ENCODE results near the gene HSP90AB1.

Gene HSP90AB1

GRCh38 chr6:44257753-44258324 lies 10.9 kb downstream of the HSP90AB1 start:
- Histone ChIP-seq H3K4me3 (ENCODE audit: low read length) (peak overlapping the region; percentile 96), H3K36me3 (ENCODE audit: insufficient read depth, low read length) (peaks cover 49% of the 10 kb centered on the region), H3K27me3 (ENCODE audit: insufficient read depth, low read length) (no peaks in the 10 kb centered on the region), H3K4me1 (ENCODE audit: insufficient read depth, low read length) (peaks cover 30% of the 10 kb centered on the region), H3K9me3 (ENCODE audit: low read length) (no peaks in the 10 kb centered on the region), H2AFZ (ENCODE audit: low read depth, low read length) (no peak overlapping the region)

- Histone ChIP-seq H3K36me3 (ENCODE audit: insufficient read depth, low read length) (peaks cover 44% of the 10 kb centered on the region), H3K9me3 (ENCODE audit: low read length) (no peaks in the 10 kb centered on the region), H2AFZ (ENCODE audit: low read depth, low read length) (no peak overlapping the region), H3K27me3 (ENCODE audit: insufficient read depth, low read length) (no peaks in the 10 kb centered on the region), H3K4me1 (ENCODE audit: insufficient read depth, low read length) (peaks cover 36% of the 10 kb centered on the region), H3K4me3 (ENCODE audit: low read length) (no peak overlapping the region)
Measured at GRCh38 chr6:44258325-44258863, 11.5 kb downstream of the HSP90AB1 start.

GRCh38 chr6:44258921-44259320 lies 12.0 kb downstream of the HSP90AB1 start:
- Histone ChIP-seq H3K4me1 (ENCODE audit: insufficient read depth, low read length) (peaks cover 41% of the 10 kb centered on the region), H3K36me3 (ENCODE audit: insufficient read depth, low read length) (peaks cover 39% of the 10 kb centered on the region), H2AFZ (ENCODE audit: low read depth, low read length) (no peak overlapping the region), H3K9me3 (ENCODE audit: low read length) (no peaks in the 10 kb centered on the region), H3K4me3 (ENCODE audit: low read length) (no peak overlapping the region), H3K27me3 (ENCODE audit: insufficient read depth, low read length) (no peaks in the 10 kb centered on the region)

DNA sequence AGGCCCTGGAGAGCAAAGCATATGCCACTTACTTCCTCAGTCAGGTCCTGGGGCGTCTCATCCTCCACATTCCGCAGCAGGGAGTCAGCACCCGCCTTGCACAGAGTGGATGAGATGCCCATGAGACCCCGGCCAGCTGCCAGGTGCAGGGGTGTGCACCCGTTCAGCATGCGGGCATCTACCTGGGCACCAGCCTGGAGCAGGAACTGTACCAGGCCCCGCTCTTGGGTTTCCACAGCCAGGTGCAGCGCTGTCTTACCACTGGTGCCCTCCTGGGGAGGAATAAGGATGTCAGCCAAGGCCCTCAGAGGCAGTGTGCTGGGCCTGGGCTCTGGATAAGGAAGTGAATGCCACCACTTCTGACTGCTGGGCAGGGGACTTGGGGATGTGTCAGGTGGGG lies 13.1 kb downstream of the HSP90AB1 start:
- H3K27me3 ChIP-seq (ENCODE audit: insufficient read depth, low read length): no peaks in the 10 kb centered on the region
- H3K36me3 ChIP-seq (ENCODE audit: insufficient read depth, low read length): peaks cover 28% of the 10 kb centered on the region
- H3K4me1 ChIP-seq (ENCODE audit: insufficient read depth, low read length): peaks cover 46% of the 10 kb centered on the region
- no peak overlapping the region for H3K4me3 ChIP-seq (ENCODE audit: low read length)
- H2AFZ ChIP-seq (ENCODE audit: low read depth, low read length): no peak overlapping the region
- H3K9me3 ChIP-seq (ENCODE audit: low read length): no peaks in the 10 kb centered on the region

DNA sequence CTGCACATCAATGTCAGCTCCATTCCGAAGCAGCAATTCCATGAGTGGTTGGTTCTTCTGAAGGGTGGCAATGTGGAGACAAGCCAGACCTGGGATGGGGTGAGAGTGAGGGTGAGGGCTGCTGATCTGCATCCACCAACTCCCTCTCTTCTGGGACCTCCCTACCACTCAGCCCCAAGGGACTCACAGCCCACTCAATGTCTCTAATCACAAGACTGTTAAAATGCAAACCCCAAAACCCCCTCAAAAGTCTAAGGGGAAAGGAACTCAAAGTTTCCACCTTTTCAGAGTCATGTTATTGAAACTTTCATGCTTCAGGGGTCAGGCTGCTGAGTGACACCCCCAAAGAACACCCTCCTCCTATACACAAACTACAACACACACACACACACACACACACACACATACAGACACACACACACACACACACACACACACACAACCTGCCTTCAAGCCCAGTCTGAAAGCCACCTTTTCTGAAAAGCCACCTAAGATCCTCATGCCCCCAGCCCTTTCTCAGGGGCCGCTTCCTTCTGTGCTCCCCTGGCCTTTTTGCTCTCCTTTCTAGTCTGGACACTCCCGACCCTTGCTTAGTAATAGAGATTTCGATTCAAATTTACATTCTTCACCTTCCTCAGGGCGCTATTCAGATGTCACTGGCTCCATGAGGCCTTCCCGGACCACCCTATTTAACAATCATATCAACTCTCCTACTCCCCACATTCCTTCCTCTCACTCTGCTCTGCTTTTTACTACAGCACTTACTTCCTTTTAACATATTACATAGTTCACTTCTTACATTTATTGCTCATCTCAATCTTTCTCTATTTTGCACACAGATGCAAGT lies 13.8 kb downstream of the HSP90AB1 start:
- Histone ChIP-seq H3K4me1 (ENCODE audit: insufficient read depth, low read length) (peaks cover 42% of the 10 kb centered on the region), H3K4me3 (ENCODE audit: low read length) (no peak overlapping the region), H3K9me3 (ENCODE audit: low read length) (no peaks in the 10 kb centered on the region), H3K36me3 (ENCODE audit: insufficient read depth, low read length) (peaks cover 22% of the 10 kb centered on the region), H3K27me3 (ENCODE audit: insufficient read depth, low read length) (no peaks in the 10 kb centered on the region), H2AFZ (ENCODE audit: low read depth, low read length) (no peak overlapping the region)

GRCh38 chr6:44261581-44261980 lies 14.7 kb downstream of the HSP90AB1 start:
- Histone ChIP-seq H3K4me1 (ENCODE audit: insufficient read depth, low read length) (peaks cover 33% of the 10 kb centered on the region), H3K4me3 (ENCODE audit: low read length) (no peak overlapping the region), H3K9me3 (ENCODE audit: low read length) (no peaks in the 10 kb centered on the region), H2AFZ (ENCODE audit: low read depth, low read length) (no peak overlapping the region), H3K36me3 (ENCODE audit: insufficient read depth, low read length) (peaks cover 18% of the 10 kb centered on the region), H3K27me3 (ENCODE audit: insufficient read depth, low read length) (no peaks in the 10 kb centered on the region)

- H3K27me3 ChIP-seq (ENCODE audit: insufficient read depth, low read length): no peaks in the 10 kb centered on the region
- peaks cover 40% of the 10 kb centered on the region for H3K4me1 ChIP-seq (ENCODE audit: insufficient read depth, low read length)
- no peak overlapping the region for H3K4me3 ChIP-seq (ENCODE audit: low read length)
- no peaks in the 10 kb centered on the region for H3K9me3 ChIP-seq (ENCODE audit: low read length)
- H2AFZ ChIP-seq (ENCODE audit: low read depth, low read length): no peak overlapping the region
- peaks cover 18% of the 10 kb centered on the region for H3K36me3 ChIP-seq (ENCODE audit: insufficient read depth, low read length)
Measured at GRCh38 chr6:44262467-44263353, 15.8 kb downstream of the HSP90AB1 start.

GRCh38 chr6:44263354-44264100 lies 16.6 kb downstream of the HSP90AB1 start:
- Histone ChIP-seq H3K27me3 (ENCODE audit: insufficient read depth, low read length) (no peaks in the 10 kb centered on the region), H3K4me3 (ENCODE audit: low read length) (peak overlapping the region; percentile 78), H3K9me3 (ENCODE audit: low read length) (no peaks in the 10 kb centered on the region), H3K4me1 (ENCODE audit: insufficient read depth, low read length) (peaks cover 43% of the 10 kb centered on the region), H3K36me3 (ENCODE audit: insufficient read depth, low read length) (peaks cover 16% of the 10 kb centered on the region), H2AFZ (ENCODE audit: low read depth, low read length) (no peak overlapping the region)

DNA sequence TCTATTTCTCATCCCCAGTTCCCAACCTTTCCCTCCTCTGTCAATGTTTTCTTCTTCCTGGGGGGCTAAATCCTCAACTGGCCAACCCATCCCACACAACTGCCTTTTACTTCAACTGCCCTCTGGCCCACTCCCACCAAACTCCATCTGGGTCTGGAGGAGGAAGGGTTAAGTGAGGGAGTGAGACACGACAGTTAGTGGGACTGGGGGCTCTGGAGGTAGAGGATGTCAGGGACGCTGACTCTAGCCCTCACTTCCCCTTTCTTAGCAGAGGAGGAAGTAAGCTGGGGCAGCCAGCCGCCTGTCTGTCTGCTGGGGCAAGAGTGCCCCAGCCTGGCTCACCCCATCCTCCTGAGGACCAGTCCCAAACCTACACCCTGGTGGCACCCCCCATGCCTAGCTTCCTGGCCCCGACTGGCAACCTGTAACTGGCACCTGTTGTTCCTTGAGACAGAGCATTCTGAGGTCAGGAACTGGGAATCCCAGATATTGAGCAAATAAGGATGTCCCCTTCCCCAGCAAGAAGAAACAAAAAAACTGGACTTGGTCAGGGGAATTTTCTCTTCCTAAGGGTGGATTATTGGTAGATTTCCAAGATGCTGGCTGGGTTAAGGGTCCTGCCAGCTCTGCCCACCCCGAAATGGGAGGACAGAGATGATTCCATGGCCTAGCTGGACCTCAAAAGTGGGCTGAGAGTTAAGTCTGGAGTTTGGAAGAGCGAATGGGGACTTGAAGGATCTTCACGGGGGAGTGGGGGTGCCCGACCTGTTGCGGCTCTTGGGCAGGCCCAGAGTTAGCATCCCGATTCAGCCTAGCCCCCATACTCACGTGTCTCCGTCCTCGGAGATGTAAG lies 17.5 kb downstream of the HSP90AB1 start:
- Histone ChIP-seq H3K27me3 (ENCODE audit: insufficient read depth, low read length) (no peaks in the 10 kb centered on the region), H3K36me3 (ENCODE audit: insufficient read depth, low read length) (peaks cover 10% of the 10 kb centered on the region), H2AFZ (ENCODE audit: low read depth, low read length) (peak overlapping the region; percentile 66), H3K4me1 (ENCODE audit: insufficient read depth, low read length) (peaks cover 52% of the 10 kb centered on the region), H3K4me3 (ENCODE audit: low read length) (peak overlapping the region; percentile 78), H3K9me3 (ENCODE audit: low read length) (no peaks in the 10 kb centered on the region)

- peaks cover 3% of the 10 kb centered on the region for H3K36me3 ChIP-seq (ENCODE audit: insufficient read depth, low read length)
- peak within 1 kb of the TSS; percentile 78 for H3K4me3 ChIP-seq (ENCODE audit: low read length)
- H3K27me3 ChIP-seq (ENCODE audit: insufficient read depth, low read length): no peaks in the 10 kb centered on the region
- no peaks in the 10 kb centered on the region for H3K9me3 ChIP-seq (ENCODE audit: low read length)
- H2AFZ ChIP-seq (ENCODE audit: low read depth, low read length): peak within 1 kb of the TSS; percentile 66
- H3K4me1 ChIP-seq (ENCODE audit: insufficient read depth, low read length): peaks cover 59% of the 10 kb centered on the region
Measured at GRCh38 chr6:44265007-44265721, 18.3 kb downstream of the HSP90AB1 start, which contains the start of gene NFKBIE. NFKBIE (minus strand) TSS chr6:44265551; CDS start chr6:44265346, 205 bp downstream.

DNA sequence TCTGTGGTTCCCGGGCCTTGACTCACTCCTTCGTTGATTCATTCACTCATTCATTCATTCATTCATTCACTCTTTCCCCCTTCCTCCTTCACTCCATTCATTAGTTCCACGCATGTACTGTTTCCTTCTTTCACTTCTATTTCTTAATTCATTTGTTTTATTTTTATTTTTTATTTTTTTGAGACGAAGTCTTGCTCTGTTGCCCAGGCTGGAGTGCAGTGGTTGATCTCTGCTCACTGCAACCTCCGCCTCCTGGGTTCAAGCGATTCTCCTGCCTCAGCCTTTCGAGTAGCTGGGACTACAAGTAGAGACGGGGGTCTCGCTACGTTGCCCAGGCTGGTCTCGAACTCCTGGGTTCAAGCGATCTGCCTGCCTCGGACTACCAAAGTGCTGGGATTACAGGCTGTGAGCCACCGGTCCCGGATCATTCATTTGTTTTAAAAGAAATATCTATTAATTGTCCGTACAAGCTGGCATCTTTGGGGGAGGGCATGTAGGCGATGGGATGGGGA lies 18.9 kb downstream of the HSP90AB1 start:
- H3K4me3 ChIP-seq (ENCODE audit: low read length): peak overlapping the region; percentile 17
- peaks cover 60% of the 10 kb centered on the region for H3K4me1 ChIP-seq (ENCODE audit: insufficient read depth, low read length)
- no peaks in the 10 kb centered on the region for H3K27me3 ChIP-seq (ENCODE audit: insufficient read depth, low read length)
- H3K9me3 ChIP-seq (ENCODE audit: low read length): no peaks in the 10 kb centered on the region
- H2AFZ ChIP-seq (ENCODE audit: low read depth, low read length): peak overlapping the region; percentile 66
- H3K36me3 ChIP-seq (ENCODE audit: insufficient read depth, low read length): no peaks in the 10 kb centered on the region

Data from neuron (in vitro differentiated cells).